HEK293 (cell line): ENCODE results near the gene COL19A1.

ENCODE experiments used
- CTCF ChIA-PET: fragments of 350-600 bp; formaldehyde crosslinking; extraction: SDS; loops from one replicate; lab custom pipeline; 2021; ENCODE audit warnings: antibody characterized with exemption; lab: Yijun Ruan, JAX
- POLR2A ChIA-PET: fragments of 300-600 bp; formaldehyde crosslinking; extraction: SDS; loops from one replicate; lab custom pipeline; 2020; ENCODE audit warnings: antibody characterized with exemption, inconsistent platforms; lab: Yijun Ruan, JAX
- H3K27ac ChIP-seq: fragments of 200-500 bp; sonication (Bioruptor generic); 2 replicates; pipeline ENCODE4 v1.5.1; 2014; ENCODE audit warnings: low read depth, low read length, control low read depth, inconsistent platforms; ENCODE audit errors: extremely low read depth
- H3K36me3 ChIP-seq, 2 experiments: fragments of 200-500 bp in 1 of 2; sonication (Bioruptor generic) in 1 of 2; 1 replicate in 1 of 2; 2 replicates in 1 of 2; pipeline ENCODE4 v1.5.1; 2014 to 2017; ENCODE audit warnings: inconsistent platforms in 2 of 2, low read length in 2 of 2; ENCODE audit not compliant: control insufficient read depth in 2 of 2, insufficient read depth in 1 of 2
- H3K4me1 ChIP-seq: fragments of 200-500 bp; sonication (Bioruptor generic); 2 replicates; pipeline ENCODE4 v1.5.1; 2014; ENCODE audit warnings: mild to moderate bottlenecking, low read length, inconsistent platforms; ENCODE audit not compliant: control insufficient read depth, insufficient read depth
- H3K4me3 ChIP-seq: 2 replicates; pipeline ENCODE4 v1.5.1; 2011; ENCODE audit warnings: low read depth, mild to moderate bottlenecking, control low read depth, low read length, moderate library complexity
- H3K9me3 ChIP-seq: fragments of 200-500 bp; sonication (Bioruptor generic); 2 replicates; pipeline ENCODE4 v1.5.1; 2014; ENCODE audit warnings: low read depth, low read length, inconsistent platforms; ENCODE audit not compliant: control insufficient read depth, insufficient read depth
- GLI4 ChIP-seq: fragments of 450-650 bp; formaldehyde crosslinking; IDR thresholded peaks from 2 replicates; pipeline ENCODE4 v1.5.1; 2016; ENCODE audit warnings: missing biosample characterization, missing genetic modification characterization
- GLIS2 ChIP-seq: fragments of 450-650 bp; formaldehyde crosslinking; IDR thresholded peaks from 2 replicates; pipeline ENCODE4 v1.5.1; 2016; ENCODE audit warnings: missing biosample characterization, missing genetic modification characterization
- IKZF3 ChIP-seq: fragments of 450-650 bp; IDR thresholded peaks from 2 replicates; pipeline ENCODE4 v1.5.0; 2018; ENCODE audit warnings: missing biosample characterization, mild to moderate bottlenecking, missing genetic modification characterization, moderate library complexity
- KLF1 ChIP-seq: fragments of 450-650 bp; formaldehyde crosslinking; IDR thresholded peaks from 2 replicates; pipeline ENCODE4 v1.5.1; 2016; ENCODE audit warnings: missing biosample characterization, missing genetic modification characterization
- MEIS1 ChIP-seq: sonication (generic); formaldehyde crosslinking; IDR thresholded peaks from 2 replicates; pipeline ENCODE4 v1.8.1; 2022; ENCODE audit warnings: missing genetic modification reagents, mild to moderate bottlenecking, borderline replicate concordance
- PRDM6 ChIP-seq: fragments of 450-650 bp; formaldehyde crosslinking; IDR thresholded peaks from 2 replicates; pipeline ENCODE4 v1.5.1; 2017; ENCODE audit warnings: missing biosample characterization, missing genetic modification characterization
- SP7 ChIP-seq: fragments of 450-650 bp; formaldehyde crosslinking; IDR thresholded peaks from 2 replicates; pipeline ENCODE4 v1.5.1; 2016; ENCODE audit warnings: missing biosample characterization, missing genetic modification characterization
- WT1 ChIP-seq: fragments of 450-650 bp; formaldehyde crosslinking; IDR thresholded peaks from 2 replicates; pipeline ENCODE4 v1.5.1; 2016; ENCODE audit warnings: missing biosample characterization, missing genetic modification characterization
- YY1 ChIP-seq: fragments of 450-650 bp; formaldehyde crosslinking; IDR thresholded peaks from 2 replicates; pipeline ENCODE4 v1.5.1; 2018; ENCODE audit warnings: missing biosample characterization, missing genetic modification characterization
- ZBTB44 ChIP-seq: fragments of 450-650 bp; IDR thresholded peaks from 2 replicates; pipeline ENCODE4 v1.5.1; 2018; ENCODE audit warnings: missing biosample characterization, mild to moderate bottlenecking, missing genetic modification characterization
- ZFHX2 ChIP-seq: fragments of 450-650 bp; formaldehyde crosslinking; conservative IDR thresholded peaks from 2 replicates; pipeline ENCODE4 v1.5.1; 2016; ENCODE audit warnings: missing biosample characterization, missing genetic modification characterization
- ZFP69B ChIP-seq: fragments of 450-650 bp; formaldehyde crosslinking; IDR thresholded peaks from 2 replicates; pipeline ENCODE4 v1.5.1; 2016; ENCODE audit warnings: missing biosample characterization, missing genetic modification characterization
- ZNF10 ChIP-seq: fragments of 450-650 bp; formaldehyde crosslinking; IDR thresholded peaks from 2 replicates; pipeline ENCODE4 v1.5.1; 2017; ENCODE audit warnings: missing biosample characterization, missing genetic modification characterization
- ZNF18 ChIP-seq: fragments of 450-650 bp; formaldehyde crosslinking; IDR thresholded peaks from 2 replicates; pipeline ENCODE4 v1.5.1; 2016; ENCODE audit warnings: missing biosample characterization, missing genetic modification characterization
- ZNF202 ChIP-seq: fragments of 450-650 bp; formaldehyde crosslinking; IDR thresholded peaks from 2 replicates; pipeline ENCODE4 v1.5.1; 2016; ENCODE audit warnings: missing biosample characterization, missing genetic modification characterization, borderline replicate concordance
- ZNF214 ChIP-seq: fragments of 450-650 bp; formaldehyde crosslinking; IDR thresholded peaks from 2 replicates; pipeline ENCODE4 v1.5.1; 2017; ENCODE audit warnings: missing biosample characterization, mild to moderate bottlenecking, missing genetic modification characterization, borderline replicate concordance
- ZNF280C ChIP-seq: fragments of 450-650 bp; formaldehyde crosslinking; IDR thresholded peaks from 2 replicates; pipeline ENCODE4 v1.5.1; 2016; ENCODE audit warnings: missing biosample characterization, missing genetic modification characterization
- ZNF280D ChIP-seq: fragments of 450-650 bp; formaldehyde crosslinking; IDR thresholded peaks from 2 replicates; pipeline ENCODE4 v1.5.1; 2016; ENCODE audit warnings: missing biosample characterization, missing genetic modification characterization
- ZNF341 ChIP-seq: fragments of 450-650 bp; formaldehyde crosslinking; IDR thresholded peaks from 2 replicates; pipeline ENCODE4; 2016; ENCODE audit warnings: low read depth, missing biosample characterization, missing genetic modification characterization
- ZNF529 ChIP-seq: fragments of 450-650 bp; formaldehyde crosslinking; IDR thresholded peaks from 2 replicates; pipeline ENCODE4 v1.5.1; 2017; ENCODE audit warnings: missing genetic modification characterization, missing biosample characterization; ENCODE audit not compliant: insufficient replicate concordance
- ZNF560 ChIP-seq: fragments of 450-650 bp; formaldehyde crosslinking; IDR thresholded peaks from 2 replicates; pipeline ENCODE4 v1.5.1; 2017; ENCODE audit warnings: missing biosample characterization, missing genetic modification characterization, borderline replicate concordance
- ZNF561 ChIP-seq: fragments of 450-650 bp; IDR thresholded peaks from 2 replicates; pipeline ENCODE4 v1.5.1; 2018; ENCODE audit warnings: missing biosample characterization, missing genetic modification characterization, borderline replicate concordance
- ZNF580 ChIP-seq: fragments of 450-650 bp; formaldehyde crosslinking; IDR thresholded peaks from 2 replicates; pipeline ENCODE4 v1.5.1; 2016; ENCODE audit warnings: missing biosample characterization, missing genetic modification characterization
- ZNF654 ChIP-seq: fragments of 450-650 bp; formaldehyde crosslinking; IDR thresholded peaks from 2 replicates; pipeline ENCODE4 v1.5.1; 2016; ENCODE audit warnings: low read depth, missing biosample characterization, missing genetic modification characterization
- ZNF76 ChIP-seq: fragments of 450-650 bp; formaldehyde crosslinking; IDR thresholded peaks from 2 replicates; pipeline ENCODE4; 2016; ENCODE audit warnings: low read depth, missing biosample characterization, missing genetic modification characterization, borderline replicate concordance
- ZNF843 ChIP-seq: fragments of 450-650 bp; formaldehyde crosslinking; IDR thresholded peaks from 2 replicates; pipeline ENCODE4 v1.5.1; 2016; ENCODE audit warnings: missing biosample characterization, missing genetic modification characterization
- ZSCAN30 ChIP-seq: fragments of 450-650 bp; IDR thresholded peaks from 2 replicates; pipeline ENCODE4 v1.5.1; 2018; ENCODE audit warnings: missing biosample characterization, mild to moderate bottlenecking, missing genetic modification characterization, moderate library complexity

COL19A1 gene

GRCh38 chr6:70241031-70241430, 374.7 kb downstream of the COL19A1 start (continued):
- TF ChIP-seq PRDM6 (0 out of 2 replicates have a peak, but pooled peaks have one; percentile 24), MEIS1 (no peak), ZNF529 (tag by site-specific recombination) (no peak), GLI4 (no peak), ZNF10 (tag by site-specific recombination) (no peak), ZNF202 (tag by site-specific recombination) (no peak), ZNF280D (tag by site-specific recombination) (no peak)

GRCh38 chr6:70241991-70242420, 375.6 kb downstream of the COL19A1 start:
- H3K4me1 ChIP-seq: no peaks in the 10 kb centered on the region
- ChIA-PET POLR2A (no interaction called here), CTCF (interaction anchor here (0.7 kb wide), 2 partner anchors 68 to 1584 kb away, joined by 3 to 4 read pairs; no protein-coding TSS in a partner anchor)
- H3K36me3 ChIP-seq: no peaks in the 10 kb centered on the region
- H3K9me3 ChIP-seq: no peaks in the 10 kb centered on the region
- no peak overlapping the region for H3K4me3 ChIP-seq
- H3K27ac ChIP-seq: no peak overlapping the region
- TF ChIP-seq ZNF580 (tag by site-specific recombination) (no peak), ZNF18 (no peak), ZNF280C (no peak), ZNF843 (tag by site-specific recombination) (no peak), ZNF561 (tag by site-specific recombination) (no peak), ZSCAN30 (no peak), ZNF214 (no peak), ZFHX2 (tag by site-specific recombination) (peak; percentile 39), GLIS2 (tag by site-specific recombination) (no peak), ZBTB44 (tag by site-specific recombination) (0 out of 2 replicates have a peak, but pooled peaks have one; percentile 16), KLF1 (tag by site-specific recombination) (no peak), SP7 (no peak), WT1 (tag by site-specific recombination) (no peak), ZNF76 (tag by site-specific recombination) (no peak), IKZF3 (tag by site-specific recombination) (no peak), ZNF341 (tag by site-specific recombination) (peak; percentile 63), ZNF654 (tag by site-specific recombination) (no peak), YY1 (tag by site-specific recombination) (peak; percentile 25; the same call in 1 of the 2 replicates), ZNF560 (tag by site-specific recombination) (no peak), ZFP69B (tag by site-specific recombination) (no peak)
